ENCODE data around the gene NCS1. TPM values are rescaled to one million over a fixed set of nuclear protein-coding genes. Genes with fewer than 3 reads are reported as not detected.

The NCS1 gene
- total RNA-seq, 1 experiment from 2014 or later: 27.8 TPM

DNA sequence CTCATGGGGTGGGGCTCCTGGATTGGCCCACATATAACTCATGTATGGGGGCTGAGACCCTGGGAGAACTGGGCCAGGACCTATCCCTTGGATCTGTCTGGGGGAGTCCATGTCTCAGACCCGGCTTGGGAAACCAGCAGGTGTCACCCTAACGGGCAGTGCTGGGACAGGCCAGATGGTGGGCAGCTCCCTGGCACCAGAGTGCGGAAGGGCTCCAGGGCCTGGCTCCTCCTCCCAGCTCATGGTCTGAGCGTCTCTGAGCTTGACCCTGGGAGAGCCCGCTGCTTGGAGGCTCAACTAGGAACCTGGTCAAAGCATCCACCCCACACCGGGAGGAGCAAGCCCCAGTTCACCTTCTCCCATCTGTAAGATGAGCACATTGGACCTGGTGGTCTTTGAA is 15.5 kb upstream of the NCS1 start:
- Mint-ChIP-seq H3K4me3 (ENCODE audit: unreplicated experiment) (no peak overlapping the region), H3K27ac (ENCODE audit: low read depth, unreplicated experiment) (no peak overlapping the region), H3K36me3 (ENCODE audit: insufficient read depth, unreplicated experiment) (no peaks in the 10 kb centered on the region), H3K9me3 (ENCODE audit: unreplicated experiment) (no peaks in the 10 kb centered on the region), H3K4me1 (ENCODE audit: insufficient read depth, unreplicated experiment) (no peaks in the 10 kb centered on the region), H3K27me3 (ENCODE audit: insufficient read depth, unreplicated experiment) (no peaks in the 10 kb centered on the region)
- TF ChIP-seq, protein P1, sequence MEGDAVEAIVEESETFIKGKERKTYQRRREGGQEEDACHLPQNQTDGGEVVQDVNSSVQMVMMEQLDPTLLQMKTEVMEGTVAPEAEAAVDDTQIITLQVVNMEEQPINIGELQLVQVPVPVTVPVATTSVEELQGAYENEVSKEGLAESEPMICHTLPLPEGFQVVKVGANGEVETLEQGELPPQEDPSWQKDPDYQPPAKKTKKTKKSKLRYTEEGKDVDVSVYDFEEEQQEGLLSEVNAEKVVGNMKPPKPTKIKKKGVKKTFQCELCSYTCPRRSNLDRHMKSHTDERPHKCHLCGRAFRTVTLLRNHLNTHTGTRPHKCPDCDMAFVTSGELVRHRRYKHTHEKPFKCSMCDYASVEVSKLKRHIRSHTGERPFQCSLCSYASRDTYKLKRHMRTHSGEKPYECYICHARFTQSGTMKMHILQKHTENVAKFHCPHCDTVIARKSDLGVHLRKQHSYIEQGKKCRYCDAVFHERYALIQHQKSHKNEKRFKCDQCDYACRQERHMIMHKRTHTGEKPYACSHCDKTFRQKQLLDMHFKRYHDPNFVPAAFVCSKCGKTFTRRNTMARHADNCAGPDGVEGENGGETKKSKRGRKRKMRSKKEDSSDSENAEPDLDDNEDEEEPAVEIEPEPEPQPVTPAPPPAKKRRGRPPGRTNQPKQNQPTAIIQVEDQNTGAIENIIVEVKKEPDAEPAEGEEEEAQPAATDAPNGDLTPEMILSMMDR (IDR thresholded peaks at IDR 0.05; ENCODE audit: unreplicated experiment): no peak
- ChIA-PET CTCF (no interaction called here), POLR2A (no interaction called here)
- DNase-seq (ENCODE audit: unreplicated experiment): no peak
- intact Hi-C loops (cut with micrococcal nuclease): no loop called here
- BruUV-seq (replicated peaks): no TSS peak

DNA sequence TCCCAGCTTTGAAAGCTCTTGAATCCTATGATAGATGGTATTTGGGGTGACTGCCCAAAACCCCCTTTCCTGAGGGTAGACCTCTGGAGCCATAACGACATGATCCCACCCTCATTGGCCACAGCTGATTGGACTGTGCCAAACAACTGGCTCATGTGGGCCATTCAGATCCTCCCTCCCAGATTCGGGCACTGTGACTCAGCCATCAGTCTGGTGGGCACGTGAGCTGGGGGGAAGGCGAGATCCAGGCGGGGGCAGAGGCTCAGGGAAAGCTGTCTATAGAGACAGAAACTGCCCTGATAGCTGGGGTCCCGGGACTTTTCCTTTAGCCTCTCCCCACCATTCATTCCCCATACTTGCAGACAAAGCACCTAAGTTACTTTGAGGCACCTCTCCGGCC is 15.1 kb upstream of the NCS1 start:
- Mint-ChIP-seq H3K4me1 (ENCODE audit: insufficient read depth, unreplicated experiment) (no peaks in the 10 kb centered on the region), H3K27me3 (ENCODE audit: insufficient read depth, unreplicated experiment) (no peaks in the 10 kb centered on the region), H3K4me3 (ENCODE audit: unreplicated experiment) (no peak overlapping the region), H3K9me3 (ENCODE audit: unreplicated experiment) (no peaks in the 10 kb centered on the region), H3K27ac (ENCODE audit: low read depth, unreplicated experiment) (no peak overlapping the region), H3K36me3 (ENCODE audit: insufficient read depth, unreplicated experiment) (no peaks in the 10 kb centered on the region)
- no TSS peak for BruUV-seq (replicated peaks)
- CTCF ChIA-PET: no interaction called here
- POLR2A ChIA-PET: no interaction called here
- TF ChIP-seq, protein P1 (IDR thresholded peaks at IDR 0.05; ENCODE audit: unreplicated experiment): no peak
- intact Hi-C loops (cut with micrococcal nuclease): no loop called here
- DNase-seq (ENCODE audit: unreplicated experiment): no peak

DNA sequence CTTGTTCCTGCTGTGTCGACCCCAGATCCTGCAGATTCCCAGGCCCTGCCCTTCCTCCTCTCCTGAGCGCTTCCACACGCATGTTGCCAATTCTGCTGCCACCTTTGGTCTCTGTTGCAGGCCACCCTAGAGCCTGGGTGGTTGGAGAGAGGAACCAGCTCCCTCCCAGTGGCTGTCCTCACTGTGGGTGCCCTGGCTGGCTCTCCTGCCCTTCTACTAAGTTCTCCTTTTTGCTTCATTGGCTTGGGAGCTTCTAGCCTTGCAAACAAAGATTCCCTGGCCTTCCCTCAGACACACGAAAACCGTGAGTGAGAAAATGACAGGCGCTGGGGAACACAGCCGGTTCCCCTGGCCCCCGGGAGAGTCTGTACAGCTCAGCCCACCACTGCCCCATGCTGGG is 14.2 kb upstream of the NCS1 start:
- TF ChIP-seq, protein P1 (IDR thresholded peaks at IDR 0.05; ENCODE audit: unreplicated experiment): no peak
- no peak overlapping the region for H3K4me3 Mint-ChIP-seq (ENCODE audit: unreplicated experiment)
- H3K4me1 Mint-ChIP-seq (ENCODE audit: insufficient read depth, unreplicated experiment): no peaks in the 10 kb centered on the region
- H3K9me3 Mint-ChIP-seq (ENCODE audit: unreplicated experiment): no peaks in the 10 kb centered on the region
- DNase-seq (ENCODE audit: unreplicated experiment): no peak
- no peak overlapping the region for H3K27ac Mint-ChIP-seq (ENCODE audit: low read depth, unreplicated experiment)
- intact Hi-C loops (cut with micrococcal nuclease): no loop called here
- no peaks in the 10 kb centered on the region for H3K27me3 Mint-ChIP-seq (ENCODE audit: insufficient read depth, unreplicated experiment)
- no TSS peak for BruUV-seq (replicated peaks)
- CTCF ChIA-PET: no interaction called here
- H3K36me3 Mint-ChIP-seq (ENCODE audit: insufficient read depth, unreplicated experiment): no peaks in the 10 kb centered on the region
- POLR2A ChIA-PET: no interaction called here

DNA sequence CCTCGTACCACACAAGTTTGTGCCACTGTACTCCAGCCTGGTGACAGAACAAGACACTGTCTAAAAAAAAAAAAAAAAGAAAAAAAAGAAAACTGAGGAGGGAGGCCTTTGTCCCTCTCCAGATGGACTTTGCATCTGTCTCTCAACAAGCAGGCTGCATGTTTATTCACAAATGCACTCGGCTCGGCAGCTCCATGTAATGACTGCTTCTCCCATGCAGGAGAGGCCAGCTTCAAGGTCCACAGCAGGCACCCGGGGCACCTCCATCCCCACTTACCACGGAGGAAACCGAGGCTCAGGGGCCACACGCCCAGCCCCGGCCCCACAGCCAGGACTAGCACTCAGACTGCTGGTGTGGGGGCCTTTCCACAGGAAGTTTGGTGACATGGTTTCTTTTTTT is 13.1 kb upstream of the NCS1 start:
- Mint-ChIP-seq H3K9me3 (ENCODE audit: unreplicated experiment) (no peaks in the 10 kb centered on the region), H3K27ac (ENCODE audit: low read depth, unreplicated experiment) (no peak overlapping the region), H3K36me3 (ENCODE audit: insufficient read depth, unreplicated experiment) (no peaks in the 10 kb centered on the region), H3K27me3 (ENCODE audit: insufficient read depth, unreplicated experiment) (no peaks in the 10 kb centered on the region), H3K4me3 (ENCODE audit: unreplicated experiment) (no peak overlapping the region), H3K4me1 (ENCODE audit: insufficient read depth, unreplicated experiment) (no peaks in the 10 kb centered on the region)
- BruUV-seq (replicated peaks): no TSS peak
- intact Hi-C loops (cut with micrococcal nuclease): no loop called here
- ChIA-PET POLR2A (no interaction called here), CTCF (interaction anchor here (0.6 kb wide), 2 partner anchors 85 to 1581 kb away, joined by 3 read pairs; no protein-coding TSS in a partner anchor)
- no peak for DNase-seq (ENCODE audit: unreplicated experiment)
- TF ChIP-seq, protein P1 (IDR thresholded peaks at IDR 0.05; ENCODE audit: unreplicated experiment): no peak
